ENCODE data around the gene L2HGDH. TPM values are rescaled to one million over a fixed set of nuclear protein-coding genes. Genes with fewer than 3 reads are reported as not detected.

The L2HGDH gene
- total RNA-seq, 1 experiment from 2014 or later = 22.6 TPM

DNA sequence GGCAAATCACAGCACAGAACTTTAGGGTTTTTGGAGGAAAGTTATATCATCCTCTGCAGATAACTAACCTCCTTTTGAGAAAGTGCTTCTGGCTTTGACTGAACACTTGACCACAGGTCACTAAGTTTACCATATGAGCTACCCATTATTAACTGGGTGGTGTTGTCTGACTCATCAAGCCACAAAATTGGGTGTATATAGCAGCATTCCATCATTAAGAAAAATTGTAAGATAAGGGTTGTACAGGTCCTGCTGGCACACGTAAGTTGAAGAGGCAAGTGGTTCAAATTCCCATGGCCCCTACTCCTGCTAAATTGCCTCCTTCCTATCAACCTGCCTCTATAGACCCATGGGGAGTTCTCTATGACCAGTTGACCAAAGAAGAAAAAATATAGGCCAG lies 39.5 kb downstream of the L2HGDH start:
- Histone ChIP-seq H2AFZ (ENCODE audit: low read length) (no peak overlapping the region), H3K27ac (ENCODE audit: insufficient read length, low read depth, low read length) (no peak overlapping the region), H4K5ac (ENCODE audit: insufficient read length, low read depth, low read length) (no peak overlapping the region), H3K4ac (ENCODE audit: low read depth, low read length) (no peak overlapping the region), H2BK5ac (ENCODE audit: insufficient read length, low read length) (no peak overlapping the region), H3K4me2 (ENCODE audit: insufficient read depth, insufficient read length, low read length) (no peak overlapping the region), H4K8ac (replicated peaks; ENCODE audit: insufficient read length, low read depth, low read length) (no peak overlapping the region), H2BK20ac (ENCODE audit: low read depth, low read length, poor library complexity, severe bottlenecking) (no peak overlapping the region), H3K4me1 (ENCODE audit: insufficient read depth, low read length) (no peaks in the 10 kb centered on the region), H4K20me1 (ENCODE audit: control insufficient read depth, insufficient read depth, insufficient read length) (no peaks in the 10 kb centered on the region), H3K9me3 (ENCODE audit: control insufficient read depth, low read depth, low read length) (no peaks in the 10 kb centered on the region), H3K23me2 (ENCODE audit: insufficient read length, low read depth, low read length, poor library complexity, severe bottlenecking) (no peaks in the 10 kb centered on the region), H3T11ph (ENCODE audit: low read length) (no peak overlapping the region), H3K9ac (ENCODE audit: extremely low read depth, insufficient read length, low read length) (no peak overlapping the region), H3K23ac (ENCODE audit: insufficient read length, low read depth, low read length) (no peak overlapping the region), H3K14ac (ENCODE audit: insufficient read depth, low read length) (no peak overlapping the region), H3K79me1 (ENCODE audit: insufficient read depth, low read depth, low read length, poor library complexity, severe bottlenecking) (no peaks in the 10 kb centered on the region), H3K27me3 (ENCODE audit: insufficient read depth, low read length) (no peaks in the 10 kb centered on the region), H2BK120ac (ENCODE audit: low read depth, low read length, poor library complexity, severe bottlenecking) (no peak overlapping the region), H3K79me2 (ENCODE audit: insufficient read depth, low read length) (no peaks in the 10 kb centered on the region), H4K91ac (ENCODE audit: insufficient read length, low read depth, low read length) (no peak overlapping the region), H3K18ac (ENCODE audit: insufficient read length, low read depth, low read length) (no peak overlapping the region), H2BK15ac (ENCODE audit: low read depth, low read length) (no peak overlapping the region), H2AK5ac (ENCODE audit: insufficient read length, low read length) (no peak overlapping the region), H3K56ac (ENCODE audit: insufficient read length, low read depth, low read length) (no peak overlapping the region), H2BK12ac (ENCODE audit: insufficient read length, low read depth, low read length) (no peak overlapping the region)
- Mint-ChIP-seq H3K36me3 (ENCODE audit: insufficient read depth in 1 of 3, low read depth in 3 of 3) (peaks cover 1 to 14% (median 9%) of the 10 kb centered on the region in 3 experiments; a peak in 4 of 7 replicates), H3K9me3 (no peaks in the 10 kb centered on the region), H3K4me1 (no peaks in the 10 kb centered on the region), H3K27ac (peak overlapping the region in 2 of 3 experiments; percentile 27 to 60; a peak in 3 of 7 replicates), H3K4me3 (no peak overlapping the region), H3K27me3 (ENCODE audit: low read depth) (no peaks in the 10 kb centered on the region)
- no CpG with 5 or more reads among the region's 1 CpG for WGBS (ENCODE audit: extremely low coverage, insufficient read length, low lambda C conversion rate)
- TF ChIP-seq, protein P1, sequence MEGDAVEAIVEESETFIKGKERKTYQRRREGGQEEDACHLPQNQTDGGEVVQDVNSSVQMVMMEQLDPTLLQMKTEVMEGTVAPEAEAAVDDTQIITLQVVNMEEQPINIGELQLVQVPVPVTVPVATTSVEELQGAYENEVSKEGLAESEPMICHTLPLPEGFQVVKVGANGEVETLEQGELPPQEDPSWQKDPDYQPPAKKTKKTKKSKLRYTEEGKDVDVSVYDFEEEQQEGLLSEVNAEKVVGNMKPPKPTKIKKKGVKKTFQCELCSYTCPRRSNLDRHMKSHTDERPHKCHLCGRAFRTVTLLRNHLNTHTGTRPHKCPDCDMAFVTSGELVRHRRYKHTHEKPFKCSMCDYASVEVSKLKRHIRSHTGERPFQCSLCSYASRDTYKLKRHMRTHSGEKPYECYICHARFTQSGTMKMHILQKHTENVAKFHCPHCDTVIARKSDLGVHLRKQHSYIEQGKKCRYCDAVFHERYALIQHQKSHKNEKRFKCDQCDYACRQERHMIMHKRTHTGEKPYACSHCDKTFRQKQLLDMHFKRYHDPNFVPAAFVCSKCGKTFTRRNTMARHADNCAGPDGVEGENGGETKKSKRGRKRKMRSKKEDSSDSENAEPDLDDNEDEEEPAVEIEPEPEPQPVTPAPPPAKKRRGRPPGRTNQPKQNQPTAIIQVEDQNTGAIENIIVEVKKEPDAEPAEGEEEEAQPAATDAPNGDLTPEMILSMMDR (conservative IDR thresholded peaks at IDR 0.05) = no peak
- no peak for DNase-seq

All from H9 (cell line).